HG03064 (cell line): ENCODE measurements around the gene TNS1.
"Not testable (repeated sequence)": the region's sequence is repeated elsewhere in the genome, so short reads cannot be mapped to it uniquely, and the experiment has no call there.

Experiments used
- ATAC-seq: cut with Tn5 transposase; IDR thresholded peaks from one replicate; pipeline ENCODE4 v1.9.1; 2021; ENCODE audit warnings: low read depth; ENCODE audit not compliant: unreplicated experiment

TNS1 gene

GRCh38 chr2:218030409-218031195 is 27.8 kb upstream of the TNS1 start:
- no peak for ATAC-seq

DNA sequence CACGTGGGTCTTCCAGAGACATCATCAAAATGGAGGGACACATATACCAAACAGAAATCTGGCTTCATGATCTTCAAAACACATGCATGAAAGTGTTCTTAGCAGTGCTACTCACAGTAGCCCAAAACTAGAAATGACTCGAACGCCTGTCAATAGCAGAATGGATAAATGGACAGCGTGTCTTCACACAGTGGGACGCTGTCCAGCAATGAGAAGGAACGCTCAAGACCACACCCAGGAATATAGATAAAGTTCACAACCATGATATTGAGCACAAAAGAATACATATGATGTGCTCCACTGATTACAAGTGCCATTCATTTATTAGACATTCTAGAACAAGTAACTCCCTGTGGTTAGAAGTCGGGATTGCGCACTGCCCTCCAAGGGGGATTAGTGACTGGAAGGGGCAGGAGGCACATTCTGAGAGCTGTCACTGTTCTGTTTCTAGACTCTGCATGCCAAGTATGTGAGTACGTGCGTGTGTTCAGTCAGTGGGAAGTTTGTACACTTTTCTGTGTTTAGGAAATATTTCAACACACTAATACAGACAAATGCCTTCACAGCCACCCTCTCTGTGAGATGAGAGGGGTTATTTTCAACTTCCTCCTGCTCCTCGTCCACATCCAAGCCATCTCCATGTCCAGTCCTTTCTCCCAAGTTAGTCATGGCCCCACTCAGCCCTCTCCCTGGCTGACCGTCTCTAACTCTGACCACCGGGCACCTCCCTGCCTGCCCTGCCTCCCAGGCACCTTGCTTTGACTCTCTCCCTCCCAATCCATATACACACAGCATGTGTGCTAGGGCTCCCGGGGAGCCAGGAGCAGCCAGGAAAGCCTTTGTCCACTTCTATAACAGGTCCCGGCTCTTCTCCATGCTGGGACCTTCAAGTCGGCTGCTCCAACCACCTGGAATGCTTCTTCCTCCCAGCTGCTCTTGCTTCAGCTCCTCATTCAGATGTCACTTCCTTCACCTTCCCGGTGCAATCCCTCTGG is 26.9 kb upstream of the TNS1 start:
- ATAC-seq: no peak

DNA sequence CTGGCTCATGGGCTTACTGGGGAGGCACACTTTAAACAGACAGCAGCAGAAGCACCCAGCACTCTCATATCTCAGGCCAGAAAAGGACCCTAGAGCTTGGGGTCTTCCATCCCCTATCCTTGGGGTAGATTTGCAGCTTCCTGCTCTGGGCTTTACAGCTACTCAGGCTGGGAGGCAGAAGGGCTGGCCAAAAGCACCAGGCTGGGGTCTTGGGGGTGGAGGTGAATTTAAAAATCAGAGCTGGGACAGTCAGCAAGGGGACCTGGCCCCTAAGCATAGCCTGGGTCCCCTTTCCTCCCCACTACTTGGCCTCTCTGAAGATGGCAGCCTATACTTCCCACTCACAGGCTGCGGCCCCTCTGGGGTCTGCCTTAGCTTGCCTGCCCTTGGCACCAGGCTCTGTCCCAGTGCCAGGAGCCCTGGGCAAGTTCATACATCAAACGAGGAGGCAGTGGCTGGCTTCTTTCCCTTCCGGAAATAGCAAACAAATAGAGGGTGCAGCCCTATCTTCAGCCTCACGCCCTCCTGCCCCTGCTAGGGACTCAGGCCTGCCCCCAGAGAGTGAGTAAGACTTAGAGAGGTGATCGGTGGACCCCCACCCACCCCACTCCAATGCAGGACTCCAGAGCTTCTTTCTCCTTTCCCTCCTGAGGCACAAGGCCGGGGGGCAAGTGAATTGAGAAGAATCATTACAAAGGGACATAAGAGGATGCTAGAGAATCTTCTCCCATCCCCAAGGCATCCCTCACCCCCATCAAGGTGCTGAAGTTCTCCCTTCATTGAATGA is 26.0 kb upstream of the TNS1 start:
- no peak for ATAC-seq

GRCh38 chr2:218028189-218028495 is 25.3 kb upstream of the TNS1 start:
- no peak for ATAC-seq

DNA sequence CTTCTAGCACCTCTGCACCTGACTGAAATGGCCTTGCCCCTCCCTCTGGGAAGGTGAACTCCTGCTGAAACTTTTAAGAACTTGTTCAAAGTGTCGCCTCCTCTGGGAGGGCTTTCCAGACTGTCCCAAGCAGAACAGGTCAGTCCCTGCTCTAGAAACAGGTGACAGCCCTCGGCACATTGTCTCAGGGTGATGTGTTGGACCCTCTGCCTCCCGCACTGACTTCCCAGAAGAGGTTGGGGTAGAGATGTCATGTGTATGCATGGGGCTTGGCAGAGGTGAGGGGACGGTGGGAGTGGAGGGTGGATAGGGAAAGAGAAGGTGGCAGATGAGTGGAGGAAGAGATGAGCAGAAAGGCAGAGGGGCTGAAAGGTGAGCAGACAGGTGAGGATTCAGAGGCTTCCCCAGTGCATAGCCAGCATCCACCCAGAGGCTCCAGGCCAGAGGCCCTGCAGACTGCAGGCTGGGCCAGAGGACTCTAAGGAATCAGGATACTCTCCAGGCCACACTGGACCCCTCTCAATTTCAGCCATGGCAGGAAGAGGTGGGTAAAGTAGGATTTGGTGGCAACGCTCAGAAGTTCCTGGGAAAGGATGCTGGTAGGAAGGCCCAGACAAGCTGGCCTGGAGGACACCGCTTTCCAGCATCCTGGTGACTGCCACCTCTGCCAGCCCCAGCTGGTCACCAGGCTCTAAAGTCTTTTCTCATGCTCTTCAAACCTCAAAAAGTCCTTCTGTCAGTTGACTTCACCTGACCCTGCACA is 24.8 kb upstream of the TNS1 start:
- ATAC-seq: no peak

GRCh38 chr2:218026676-218027425 is 24.1 kb upstream of the TNS1 start:
- ATAC-seq: no peak

- no peak for ATAC-seq
These were observed 23.4 kb upstream of the TNS1 start for GRCh38 chr2:218026244-218026643.

DNA sequence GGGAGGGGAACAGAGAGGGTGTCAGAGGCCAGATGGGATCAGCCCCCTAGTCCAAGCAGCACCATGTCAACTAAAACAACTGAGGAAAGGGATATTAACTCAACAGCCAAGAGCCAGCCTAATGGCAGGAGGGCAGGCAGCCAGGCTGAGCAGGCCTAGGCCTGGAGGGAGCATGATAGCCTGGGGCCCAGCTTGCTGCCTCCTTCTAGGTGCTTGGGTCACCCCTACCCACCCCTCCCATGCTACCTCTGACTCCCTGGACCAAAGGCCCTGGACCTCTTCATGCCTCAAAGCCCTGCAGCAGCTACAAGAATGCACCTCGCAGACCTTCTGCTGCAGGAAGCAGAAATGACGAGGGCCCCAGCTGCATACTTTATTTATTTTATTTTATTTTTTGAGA is 22.1 kb upstream of the TNS1 start:
- ATAC-seq: no peak

GRCh38 chr2:218024336-218024735 is 21.5 kb upstream of the TNS1 start:
- no peak for ATAC-seq

DNA sequence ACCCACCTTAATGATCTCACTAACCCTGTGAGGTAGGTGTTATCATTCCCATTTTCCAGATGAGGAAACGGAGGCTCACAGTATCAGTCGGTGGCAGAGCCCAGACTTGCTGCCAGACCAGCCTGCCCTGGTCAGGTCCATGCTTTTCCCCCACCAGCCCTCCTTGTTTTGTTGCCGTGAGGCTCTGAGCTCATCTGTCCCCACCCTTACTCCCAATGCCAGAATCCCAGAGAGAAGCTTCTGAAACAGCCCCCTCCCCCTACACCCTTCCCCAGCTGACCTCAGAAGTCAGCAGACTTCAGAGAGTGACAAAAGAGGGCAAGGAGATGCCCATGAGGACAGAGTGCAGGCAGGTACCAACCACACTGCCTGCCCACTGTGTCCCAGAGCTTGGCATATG is 20.8 kb upstream of the TNS1 start:
- ATAC-seq: no peak

GRCh38 chr2:218022851-218023530 is 20.2 kb upstream of the TNS1 start:
- no peak for ATAC-seq

- no peak for ATAC-seq
These were observed 19.5 kb upstream of the TNS1 start for GRCh38 chr2:218022131-218022850.

- no peak for ATAC-seq
These were observed 18.8 kb upstream of the TNS1 start for GRCh38 chr2:218021536-218022071.

GRCh38 chr2:218020966-218021535 is 18.3 kb upstream of the TNS1 start:
- ATAC-seq: no peak

- no peak for ATAC-seq
These were observed 17.5 kb upstream of the TNS1 start for GRCh38 chr2:218020281-218020680.

GRCh38 chr2:218019411-218020060 is 16.7 kb upstream of the TNS1 start:
- no peak for ATAC-seq

DNA sequence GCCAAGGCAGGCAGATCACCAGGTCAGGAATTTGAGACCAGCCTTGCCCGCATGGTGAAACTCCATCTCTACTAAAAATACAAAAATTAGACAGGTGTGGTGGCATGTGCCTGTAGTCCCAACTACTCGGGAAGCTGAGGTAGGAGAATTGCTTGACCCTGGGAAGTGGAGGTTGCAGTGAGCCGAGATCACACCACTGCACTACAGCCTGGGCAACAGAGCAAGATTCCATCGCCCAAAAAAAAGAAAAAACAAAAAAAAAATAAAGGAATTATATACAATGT is 16.0 kb upstream of the TNS1 start:
- not testable (repeated sequence) for ATAC-seq
